PC-3 (cell line): ENCODE results near the gene CA10. TPM values are rescaled to one million over a fixed set of nuclear protein-coding genes. Genes with fewer than 3 reads are reported as not detected.
A peak's percentile ranks its signal among the peaks of the same experiment; 100 is the strongest.

Source experiments
- ATAC-seq: fragments of 200-7000 bp; cut with Tn5 transposase; 2 replicates; pipeline ENCODE4 v1.9.1; 2020; ENCODE audit warnings: mild to moderate bottlenecking, moderate library complexity
- BruUV-seq: library from RNA; stranded (reverse); fragments of 400-500 nt; replicated peaks from 2 replicates; lab custom pipeline; 2021; lab: Mats Ljungman, UMichigan
- CTCF ChIA-PET: fragments of 300-600 bp; sonication (Branson Sonifier 250); formaldehyde crosslinking; loops from one replicate; lab custom pipeline; 2022; ENCODE audit warnings: antibody characterized with exemption; lab: Charles Lee
- POLR2A ChIA-PET: fragments of 300-600 bp; sonication (Branson Sonifier 250); formaldehyde crosslinking; loops from one replicate; lab custom pipeline; 2022; ENCODE audit warnings: antibody characterized with exemption; ENCODE audit not compliant: unreplicated experiment; lab: Charles Lee
- DNase-seq: peaks from one replicate; pipeline ENCODE4 v3.0.0-alpha.2; 2015
- H2AFZ ChIP-seq: fragments of 300-600 bp; sonication (generic); 2 replicates; pipeline ENCODE4 v1.6.0; 2016; ENCODE audit warnings: antibody characterized with exemption, low read length
- H3F3A ChIP-seq: fragments of 300-600 bp; sonication (generic); one replicate; pipeline ENCODE4 v1.6.0; 2017; ENCODE audit warnings: antibody characterized with exemption, low read length, control low read depth, mild to moderate bottlenecking; ENCODE audit not compliant: unreplicated experiment
- H3K27ac ChIP-seq: fragments of 300-600 bp; sonication (generic); 2 replicates; pipeline ENCODE4 v1.5.1; 2016; ENCODE audit warnings: mild to moderate bottlenecking, low read length
- H3K27me3 ChIP-seq: fragments of 300-600 bp; sonication (generic); 2 replicates; pipeline ENCODE4 v1.6.1; 2016; ENCODE audit warnings: low read length, mixed read lengths
- H3K36me3 ChIP-seq: fragments of 300-600 bp; sonication (generic); 2 replicates; pipeline ENCODE4 v1.6.1; 2016; ENCODE audit warnings: low read depth, mixed run types, low read length, mixed read lengths
- H3K4me1 ChIP-seq: fragments of 300-600 bp; sonication (generic); 2 replicates; pipeline ENCODE4 v1.5.1; 2016; ENCODE audit warnings: low read length; ENCODE audit not compliant: insufficient read depth
- H3K4me2 ChIP-seq: fragments of 300-600 bp; sonication (generic); 2 replicates; pipeline ENCODE4 v1.6.0; 2016; ENCODE audit warnings: low read length
- H3K4me3 ChIP-seq: fragments of 300-600 bp; sonication (generic); 2 replicates; pipeline ENCODE4 v1.5.1; 2016; ENCODE audit warnings: mild to moderate bottlenecking, low read length, mixed read lengths
- H3K79me2 ChIP-seq: fragments of 300-600 bp; sonication (generic); 2 replicates; pipeline ENCODE4 v1.6.1; 2017; ENCODE audit warnings: low read length, mixed read lengths
- H3K9ac ChIP-seq: fragments of 300-600 bp; sonication (generic); 2 replicates; pipeline ENCODE4 v1.6.0; 2016; ENCODE audit warnings: mild to moderate bottlenecking, low read length
- H3K9me2 ChIP-seq: fragments of 300-600 bp; sonication (generic); replicated peaks from 2 replicates; pipeline ENCODE4 v1.6.1; 2016; ENCODE audit warnings: mixed run types, low read length, mixed read lengths
- H3K9me3 ChIP-seq: fragments of 300-600 bp; sonication (generic); 2 replicates; pipeline ENCODE4 v1.6.1; 2016; ENCODE audit warnings: low read length, mixed read lengths
- H4K20me1 ChIP-seq: fragments of 300-600 bp; sonication (generic); 2 replicates; pipeline ENCODE4 v1.6.1; 2016; ENCODE audit warnings: low read length, mixed read lengths
- CTCF ChIP-seq: fragments of 300-600 bp; sonication (generic); conservative IDR thresholded peaks from 2 replicates; pipeline ENCODE4 v1.5.1; 2017; ENCODE audit warnings: antibody characterized with exemption, low read depth, mild to moderate bottlenecking, low read length
- EZH2 ChIP-seq: fragments of 300-600 bp; sonication (generic); IDR thresholded peaks from one replicate; pipeline ENCODE4 v1.6.1; 2017; ENCODE audit warnings: antibody characterized with exemption, mild to moderate bottlenecking, low read length; ENCODE audit not compliant: unreplicated experiment
- EZH2phosphoT487 ChIP-seq: fragments of 300-600 bp; sonication (generic); IDR thresholded peaks from 2 replicates; pipeline ENCODE4 v1.6.1; 2018; ENCODE audit warnings: mild to moderate bottlenecking, antibody characterized with exemption, low read length, borderline replicate concordance
- intact Hi-C: fragments of 100-400 bp; cut with micrococcal nuclease; formaldehyde crosslinking; loops from 2 replicates; pipeline ENCODE4 v1.9.0; 2023
- total RNA-seq: library from RNA; depleted of rRNA; stranded (reverse); fragments of >200 nt; gene quantifications from 2 replicates; pipeline ENCODE4 v1.2.3, GENCODE V29; 2014

The CA10 gene
- total RNA-seq, 1 experiment from 2014 or later: not detected

GRCh38 chr17:52156576-52157570 is 1.6 kb downstream of the CA10 start:
- no peak for ATAC-seq

GRCh38 chr17:52155301-52155700 is 3.2 kb downstream of the CA10 start:
- TF ChIP-seq EZH2phosphoT487: no peak
- TF ChIP-seq CTCF: no peak
- TF ChIP-seq EZH2: no peak
- no peak overlapping the region for H3K4me2 ChIP-seq
- CTCF ChIA-PET: no interaction called here

More at GRCh38 chr17:52156576-52157570, 1.6 kb downstream of the CA10 start:
- no peak overlapping the region for H3K4me3 ChIP-seq
- no peak overlapping the region for H3K9ac ChIP-seq
- DNase-seq: no peak
- H3K9me3 ChIP-seq: 0 out of 2 replicates have a peak, but pooled peaks cover 3% of the 10 kb centered on the region
- no peaks in the 10 kb centered on the region for H4K20me1 ChIP-seq
- no peak overlapping the region for H3K27ac ChIP-seq
- H3F3A ChIP-seq: no peaks in the 10 kb centered on the region
- H3K4me1 ChIP-seq: no peaks in the 10 kb centered on the region
- no peaks in the 10 kb centered on the region for H3K9me2 ChIP-seq
- H2AFZ ChIP-seq: no peak overlapping the region
- CTCF ChIA-PET: no interaction called here
- intact Hi-C loops: no loop called here
- TF ChIP-seq CTCF: no peak
- no peak for TF ChIP-seq EZH2
- TF ChIP-seq EZH2phosphoT487: no peak
- POLR2A ChIA-PET: no interaction called here
- H3K79me2 ChIP-seq: no peaks in the 10 kb centered on the region
- peaks cover 29% of the 10 kb centered on the region for H3K27me3 ChIP-seq
- no peaks in the 10 kb centered on the region for H3K36me3 ChIP-seq
- H3K4me2 ChIP-seq: no peak overlapping the region
- no TSS peak for BruUV-seq

More at GRCh38 chr17:52155301-52155700, 3.2 kb downstream of the CA10 start:
- H3K4me1 ChIP-seq: no peaks in the 10 kb centered on the region
- no peaks in the 10 kb centered on the region for H4K20me1 ChIP-seq
- H3K27me3 ChIP-seq: peaks cover 27% of the 10 kb centered on the region
- POLR2A ChIA-PET: no interaction called here
- no peaks in the 10 kb centered on the region for H3K9me2 ChIP-seq
- H3K4me3 ChIP-seq: no peak overlapping the region
- no peak overlapping the region for H3K27ac ChIP-seq
- ATAC-seq: no peak
- H3K9ac ChIP-seq: no peak overlapping the region
- H3F3A ChIP-seq: no peaks in the 10 kb centered on the region
- BruUV-seq: no TSS peak
- no peak overlapping the region for H2AFZ ChIP-seq
- H3K36me3 ChIP-seq: no peaks in the 10 kb centered on the region
- no peaks in the 10 kb centered on the region for H3K9me3 ChIP-seq
- no peaks in the 10 kb centered on the region for H3K79me2 ChIP-seq
- peak; percentile 17 for DNase-seq
- intact Hi-C loops: no loop called here
